Measurements from ENCODE around the gene INTS2. TPM values are rescaled to one million over a fixed set of nuclear protein-coding genes. Genes with fewer than 3 reads are reported as not detected.

Gene INTS2
- total RNA-seq, 2 experiments from 2014 or later, result 8.5 to 8.7 TPM

DNA sequence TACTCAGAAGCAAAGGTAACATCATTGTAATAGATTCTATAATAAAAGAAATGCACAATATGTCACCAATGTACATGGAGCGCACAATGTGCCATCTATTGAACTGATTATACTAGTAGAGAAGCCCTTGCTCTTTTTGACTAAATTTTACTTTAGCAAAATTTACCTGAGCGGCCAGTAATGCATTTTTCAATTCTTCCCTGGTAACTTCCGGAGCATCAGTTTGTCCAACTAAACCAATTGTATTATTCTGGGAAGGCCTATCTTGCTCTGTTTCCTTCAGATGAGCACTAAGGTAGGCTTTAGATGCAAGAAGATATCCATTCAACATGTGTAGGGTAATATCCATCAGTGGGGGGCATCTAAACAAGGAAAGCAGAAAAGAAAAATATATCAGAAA is 55.7 kb downstream of the INTS2 start:
- Histone ChIP-seq H3K36me3 (ENCODE audit: insufficient read depth, low read length) (peaks cover 48% of the 10 kb centered on the region), H3K9me3 (ENCODE audit: control insufficient read depth in 1 of 2, insufficient read depth in 1 of 2, low read length in 2 of 2) (no peaks in the 10 kb centered on the region), H3K4me3 (ENCODE audit: low read length) (no peak overlapping the region), H3K27me3 (ENCODE audit: control insufficient read depth in 1 of 2, insufficient read depth in 2 of 2, low read length in 2 of 2) (no peaks in the 10 kb centered on the region), H3K4me1 (ENCODE audit: insufficient read depth, low read length) (no peaks in the 10 kb centered on the region), H3K27ac (ENCODE audit: low read depth in 1 of 2, low read length in 2 of 2) (no peak overlapping the region)
- CTCF ChIA-PET, result interaction anchor here (1.5 kb wide), 1 partner anchor 9 kb away, joined by 5 read pairs; the partner anchor contains the start of gene BRIP1
- ATAC-seq (ENCODE audit: poor library complexity), result no peak
- no peaks in the 10 kb centered on the region for H3K9me3 Mint-ChIP-seq
- TF ChIP-seq, protein P1, sequence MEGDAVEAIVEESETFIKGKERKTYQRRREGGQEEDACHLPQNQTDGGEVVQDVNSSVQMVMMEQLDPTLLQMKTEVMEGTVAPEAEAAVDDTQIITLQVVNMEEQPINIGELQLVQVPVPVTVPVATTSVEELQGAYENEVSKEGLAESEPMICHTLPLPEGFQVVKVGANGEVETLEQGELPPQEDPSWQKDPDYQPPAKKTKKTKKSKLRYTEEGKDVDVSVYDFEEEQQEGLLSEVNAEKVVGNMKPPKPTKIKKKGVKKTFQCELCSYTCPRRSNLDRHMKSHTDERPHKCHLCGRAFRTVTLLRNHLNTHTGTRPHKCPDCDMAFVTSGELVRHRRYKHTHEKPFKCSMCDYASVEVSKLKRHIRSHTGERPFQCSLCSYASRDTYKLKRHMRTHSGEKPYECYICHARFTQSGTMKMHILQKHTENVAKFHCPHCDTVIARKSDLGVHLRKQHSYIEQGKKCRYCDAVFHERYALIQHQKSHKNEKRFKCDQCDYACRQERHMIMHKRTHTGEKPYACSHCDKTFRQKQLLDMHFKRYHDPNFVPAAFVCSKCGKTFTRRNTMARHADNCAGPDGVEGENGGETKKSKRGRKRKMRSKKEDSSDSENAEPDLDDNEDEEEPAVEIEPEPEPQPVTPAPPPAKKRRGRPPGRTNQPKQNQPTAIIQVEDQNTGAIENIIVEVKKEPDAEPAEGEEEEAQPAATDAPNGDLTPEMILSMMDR (IDR thresholded peaks at IDR 0.05), result no peak
- H3K27ac Mint-ChIP-seq, result no peak overlapping the region
- peaks cover 65% of the 10 kb centered on the region for H3K36me3 Mint-ChIP-seq (ENCODE audit: low read depth)
- peaks cover 5% of the 10 kb centered on the region for H3K4me1 Mint-ChIP-seq (ENCODE audit: low read depth)
- H3K27me3 Mint-ChIP-seq, result no peaks in the 10 kb centered on the region
- no peak overlapping the region for H3K4me3 Mint-ChIP-seq
- intact Hi-C loops (cut with DNase I, micrococcal nuclease), result no loop called here
- POLR2A ChIA-PET, result interaction anchor here (3.3 kb wide), 1 partner anchor 9 kb away, joined by 18 read pairs; the partner anchor contains the start of gene BRIP1
- no peak for DNase-seq

DNA sequence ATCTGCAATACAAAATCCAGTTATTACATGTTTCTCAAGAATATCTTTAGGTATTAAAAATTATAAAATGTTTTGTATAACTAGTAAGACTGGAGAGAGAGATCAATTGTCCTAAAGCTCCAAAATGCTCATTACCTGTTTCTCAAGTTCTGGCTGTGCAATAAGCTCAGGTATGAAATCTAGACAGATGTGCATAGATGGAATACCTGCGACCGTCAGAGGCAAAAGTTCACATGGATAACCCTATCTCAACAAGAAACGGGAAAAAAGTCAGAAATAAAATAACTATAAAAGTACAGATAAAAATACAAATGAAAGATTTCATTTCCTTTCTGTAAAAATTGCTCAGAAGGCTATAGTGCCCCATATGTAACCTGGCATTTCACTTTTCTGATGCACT is 58.6 kb downstream of the INTS2 start:
- DNase-seq (no peak), ATAC-seq (ENCODE audit: poor library complexity) (no peak)
- H3K4me3 Mint-ChIP-seq, result no peak overlapping the region
- Histone ChIP-seq H3K27me3 (ENCODE audit: control insufficient read depth in 1 of 2, insufficient read depth in 2 of 2, low read length in 2 of 2) (no peaks in the 10 kb centered on the region), H3K4me1 (ENCODE audit: insufficient read depth, low read length) (no peaks in the 10 kb centered on the region), H3K9me3 (ENCODE audit: control insufficient read depth in 1 of 2, insufficient read depth in 1 of 2, low read length in 2 of 2) (no peaks in the 10 kb centered on the region), H3K27ac (ENCODE audit: low read depth in 1 of 2, low read length in 2 of 2) (no peak overlapping the region), H3K4me3 (ENCODE audit: low read length) (no peak overlapping the region), H3K36me3 (ENCODE audit: insufficient read depth, low read length) (peaks cover 28% of the 10 kb centered on the region)
- peaks cover 46% of the 10 kb centered on the region for H3K36me3 Mint-ChIP-seq (ENCODE audit: low read depth)
- no peaks in the 10 kb centered on the region for H3K9me3 Mint-ChIP-seq
- POLR2A ChIA-PET, result no interaction called here
- CTCF ChIA-PET, result no interaction called here
- no peaks in the 10 kb centered on the region for H3K27me3 Mint-ChIP-seq
- no peak overlapping the region for H3K27ac Mint-ChIP-seq
- peaks cover 7% of the 10 kb centered on the region for H3K4me1 Mint-ChIP-seq (ENCODE audit: low read depth)
- intact Hi-C loops (cut with DNase I, micrococcal nuclease), result loop anchor here in 1 of 2 experiments (10.0 kb wide), 1 partner anchor 1344 kb away; the partner anchor contains the start of gene APPBP2
- TF ChIP-seq, protein P1 (IDR thresholded peaks at IDR 0.05), result no peak

DNA sequence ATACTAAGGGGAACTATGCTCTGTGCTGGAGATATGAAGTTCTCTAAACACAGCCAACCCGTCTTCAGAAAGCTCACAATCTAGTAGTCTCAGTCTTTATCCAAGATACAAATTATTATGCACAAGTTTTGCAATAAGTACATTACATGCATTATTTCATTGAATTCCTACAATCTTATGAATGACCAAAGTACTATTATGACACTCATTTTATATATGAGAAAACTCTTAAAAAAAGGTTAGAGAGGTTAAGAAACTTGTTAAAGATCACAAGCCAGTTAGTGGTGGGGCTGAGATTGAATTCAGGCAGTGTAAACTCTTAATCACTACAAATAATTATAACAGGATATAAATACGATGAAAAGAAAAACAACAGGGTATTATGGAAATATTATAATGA is 59.7 kb downstream of the INTS2 start:
- no peaks in the 10 kb centered on the region for H3K9me3 Mint-ChIP-seq
- intact Hi-C loops (cut with DNase I, micrococcal nuclease), result loop anchor here in 1 of 2 experiments (10.0 kb wide), 1 partner anchor 1343 kb away; the partner anchor contains the start of gene APPBP2
- peaks cover 46% of the 10 kb centered on the region for H3K36me3 Mint-ChIP-seq (ENCODE audit: low read depth)
- H3K4me3 Mint-ChIP-seq, result no peak overlapping the region
- peaks cover 13% of the 10 kb centered on the region for H3K4me1 Mint-ChIP-seq (ENCODE audit: low read depth)
- no peak overlapping the region for H3K27ac Mint-ChIP-seq
- ChIA-PET POLR2A (no interaction called here), CTCF (no interaction called here)
- Histone ChIP-seq H3K27ac (ENCODE audit: low read depth in 1 of 2, low read length in 2 of 2) (no peak overlapping the region), H3K4me3 (ENCODE audit: low read length) (no peak overlapping the region), H3K36me3 (ENCODE audit: insufficient read depth, low read length) (peaks cover 28% of the 10 kb centered on the region), H3K9me3 (ENCODE audit: control insufficient read depth in 1 of 2, insufficient read depth in 1 of 2, low read length in 2 of 2) (no peaks in the 10 kb centered on the region), H3K4me1 (ENCODE audit: insufficient read depth, low read length) (peaks cover 4% of the 10 kb centered on the region), H3K27me3 (ENCODE audit: control insufficient read depth in 1 of 2, insufficient read depth in 2 of 2, low read length in 2 of 2) (no peaks in the 10 kb centered on the region)
- ATAC-seq (ENCODE audit: poor library complexity), result no peak
- TF ChIP-seq, protein P1 (IDR thresholded peaks at IDR 0.05), result no peak
- H3K27me3 Mint-ChIP-seq, result no peaks in the 10 kb centered on the region
- no peak for DNase-seq
